Muscle layer of duodenum (tissue), 2 donors: ENCODE data around the gene AP5S1.
A peak's percentile ranks its signal among the peaks of the same experiment; 100 is the strongest.

Experiments used
- H3K27ac ChIP-seq: one replicate; pipeline ENCODE4 v1.7.0; 2013; ENCODE audit warnings: mild to moderate bottlenecking, low read length
- H3K27me3 ChIP-seq: one replicate; pipeline ENCODE4 v1.7.0; 2013; ENCODE audit warnings: low read depth, mild to moderate bottlenecking, control low read depth, low read length
- H3K36me3 ChIP-seq, 2 donors: one replicate each; pipeline ENCODE4 v1.7.0; 2013; ENCODE audit warnings: low read length in 2 of 2, control low read depth in 1 of 2, mild to moderate bottlenecking in 1 of 2; ENCODE audit not compliant: insufficient read depth in 2 of 2, control insufficient read depth in 1 of 2
- H3K4me1 ChIP-seq, 2 donors: one replicate each; pipeline ENCODE4 v1.7.0; 2013; ENCODE audit warnings: low read length in 2 of 2, mild to moderate bottlenecking in 2 of 2, control low read depth in 1 of 2, moderate library complexity in 1 of 2; ENCODE audit not compliant: insufficient read depth in 2 of 2, control insufficient read depth in 1 of 2
- H3K4me3 ChIP-seq, 2 donors: one replicate each; pipeline ENCODE4 v1.7.0; 2013; ENCODE audit warnings: low read length in 2 of 2, low read depth in 1 of 2, mild to moderate bottlenecking in 1 of 2
- H3K9me3 ChIP-seq, 2 donors: one replicate each; pipeline ENCODE4 v1.7.0; 2013; ENCODE audit warnings: low read length in 2 of 2, control low read depth in 1 of 2, mild to moderate bottlenecking in 1 of 2; ENCODE audit not compliant: control insufficient read depth in 1 of 2
- donor health status: healthy.

AP5S1 gene

DNA sequence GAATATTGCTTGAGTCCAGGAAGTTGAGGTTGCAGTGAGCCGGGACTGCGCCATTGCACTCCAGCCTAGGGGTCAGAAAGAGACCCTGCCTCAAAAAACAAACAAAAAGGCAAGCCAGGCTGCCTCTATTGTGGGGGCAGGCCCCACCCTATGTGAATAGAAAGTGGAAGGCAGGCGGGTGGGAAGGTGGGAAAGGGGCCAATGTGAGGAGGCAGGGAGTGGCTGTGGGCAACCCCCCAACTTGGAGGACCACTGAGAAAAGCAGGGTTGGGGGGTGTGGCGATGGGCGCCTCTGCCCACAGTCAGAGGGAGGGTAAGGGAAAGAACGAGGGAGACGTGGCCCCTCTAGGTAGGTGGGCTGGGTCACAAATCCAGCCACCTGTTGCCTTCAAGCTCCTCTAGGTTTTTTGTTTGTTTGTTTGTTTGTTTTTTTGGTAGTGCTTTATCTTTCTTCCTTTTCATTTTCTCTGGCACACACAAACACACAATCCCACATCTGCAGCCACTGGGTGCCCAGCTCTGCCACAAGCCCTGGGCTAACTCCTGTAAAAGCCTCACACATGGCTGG, 5.3 kb upstream of the AP5S1 start:
- Histone ChIP-seq H3K27me3 (no peaks in the 10 kb centered on the region), H3K4me3 (no peak overlapping the region), H3K36me3 (no peaks in the 10 kb centered on the region), H3K9me3 (no peaks in the 10 kb centered on the region), H3K27ac (no peak overlapping the region), H3K4me1 (peaks cover 6 to 39% of the 10 kb centered on the region in 2 donors)

DNA sequence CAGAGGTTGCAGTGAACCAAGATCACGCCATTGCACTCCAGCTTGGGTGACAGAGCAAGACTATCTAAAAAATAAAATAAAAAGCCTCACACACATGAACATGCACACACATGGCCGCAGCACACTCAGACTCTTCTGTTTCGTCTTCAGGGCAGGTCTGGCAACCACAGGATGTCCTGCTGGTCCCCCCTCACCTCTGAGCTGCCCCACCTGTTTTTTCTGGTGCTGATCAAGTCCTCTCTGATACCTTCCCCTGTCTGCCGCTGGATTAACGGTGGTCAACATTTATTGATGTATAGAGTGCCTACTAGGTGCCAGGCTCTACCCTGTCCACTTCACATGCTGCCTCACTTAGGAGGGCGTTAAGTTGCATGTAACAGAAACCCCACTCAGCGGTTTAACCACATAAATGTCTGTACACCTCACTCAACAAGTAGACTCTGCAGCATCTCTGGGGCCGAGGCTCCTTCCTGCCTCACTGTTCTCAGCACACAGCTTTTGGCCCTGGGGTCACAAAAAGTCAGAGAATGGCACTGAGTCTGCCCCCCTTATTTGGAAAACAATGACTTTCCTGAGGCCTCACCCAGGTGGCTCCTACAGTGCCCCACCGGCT, 4.5 kb upstream of the AP5S1 start:
- H3K27me3 ChIP-seq: no peaks in the 10 kb centered on the region
- H3K36me3 ChIP-seq: peaks cover 0 to 5% of the 10 kb centered on the region in 2 donors
- H3K4me1 ChIP-seq: peaks cover 6 to 36% of the 10 kb centered on the region in 2 donors
- no peaks in the 10 kb centered on the region for H3K9me3 ChIP-seq
- H3K27ac ChIP-seq: no peak overlapping the region
- no peak overlapping the region for H3K4me3 ChIP-seq

DNA sequence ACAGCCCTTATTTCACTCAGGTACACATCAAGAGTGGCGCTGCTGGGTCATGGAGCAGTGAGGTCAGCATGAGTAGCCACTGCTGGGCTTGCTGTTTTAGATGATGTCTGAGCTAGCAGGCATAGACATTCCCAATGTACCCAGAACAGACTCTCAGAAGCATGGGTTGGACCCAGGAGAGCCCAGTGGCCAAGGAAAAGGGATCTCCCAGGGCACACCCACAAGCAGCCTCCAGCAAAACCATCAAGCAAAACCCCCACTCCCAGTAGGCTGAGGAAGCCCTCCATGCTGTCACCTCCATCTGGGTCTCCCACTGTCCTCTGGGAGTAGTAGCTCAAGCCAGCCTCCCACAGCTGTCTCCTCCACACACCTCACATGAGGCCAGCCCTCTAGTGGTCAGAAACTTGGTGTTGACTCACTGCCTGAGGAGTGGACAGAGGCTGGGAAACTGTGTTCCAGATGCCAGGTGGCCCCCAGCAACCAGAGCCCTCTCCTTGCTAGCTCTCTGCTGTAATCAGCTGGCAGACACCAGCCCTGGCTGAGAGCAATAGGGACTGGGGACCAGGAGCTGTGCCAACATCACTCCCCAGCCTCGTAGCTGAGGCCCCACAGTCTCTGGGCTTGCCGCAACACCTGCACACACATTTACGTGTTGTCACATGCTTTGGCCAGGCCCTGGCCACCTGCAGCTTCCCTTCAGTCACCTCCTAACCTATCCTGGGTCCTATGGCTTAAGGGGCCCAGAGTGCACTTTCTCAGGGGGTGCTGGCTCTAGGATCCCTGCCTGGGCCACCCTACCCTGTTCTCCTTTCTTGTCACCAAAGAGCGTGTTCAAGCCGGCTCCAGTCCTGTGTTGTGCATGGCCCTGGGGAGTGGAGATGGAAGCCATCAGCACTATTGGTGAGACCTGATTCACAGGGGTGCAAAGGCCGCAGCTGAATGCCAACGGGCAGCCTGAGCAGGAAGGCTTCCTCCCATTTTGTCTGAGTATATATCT, 1.9 kb upstream of the AP5S1 start:
- Histone ChIP-seq H3K4me1 (peaks cover 5 to 31% of the 10 kb centered on the region in 2 donors), H3K4me3 (no peak overlapping the region), H3K9me3 (no peaks in the 10 kb centered on the region), H3K27me3 (no peaks in the 10 kb centered on the region), H3K36me3 (peaks cover 8 to 21% of the 10 kb centered on the region in 2 donors), H3K27ac (peak overlapping the region; percentile 1)

DNA sequence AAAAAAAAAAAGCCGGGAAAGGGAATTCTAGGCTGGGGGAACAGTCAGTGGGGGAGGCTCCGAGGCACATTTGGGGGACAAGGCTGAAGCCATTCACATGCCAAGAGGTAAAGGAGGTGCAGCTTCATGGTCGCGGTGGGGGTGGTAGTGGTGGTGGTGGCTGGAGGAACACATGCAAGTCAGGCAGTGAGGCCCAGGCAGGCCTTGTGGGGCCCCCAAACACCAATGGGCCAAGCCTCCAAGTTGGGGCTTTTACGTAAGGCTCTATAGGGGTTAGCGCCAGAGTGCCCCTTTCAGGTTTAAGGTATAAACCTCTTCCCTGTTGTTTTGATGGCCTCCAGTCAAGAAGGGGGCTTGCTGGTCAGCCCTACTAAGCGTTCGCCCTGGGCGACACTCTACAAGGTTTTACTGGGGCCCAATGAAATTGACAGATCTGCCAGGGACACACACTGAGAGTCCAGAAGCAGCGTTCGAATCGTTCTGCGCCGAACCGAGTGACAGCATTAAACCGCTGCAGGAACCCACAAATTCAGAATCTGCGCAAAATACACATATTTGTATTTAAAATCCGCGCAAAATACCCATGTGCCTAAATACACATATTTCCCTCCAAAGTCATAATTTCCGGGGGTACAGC, 818 bp upstream of the AP5S1 start:
- Histone ChIP-seq H3K4me1 (peaks cover 5 to 31% of the 10 kb centered on the region in 2 donors), H3K27ac (peak overlapping the region; percentile 99), H3K36me3 (peaks cover 16 to 32% of the 10 kb centered on the region in 2 donors), H3K9me3 (no peaks in the 10 kb centered on the region), H3K27me3 (no peaks in the 10 kb centered on the region), H3K4me3 (peak overlapping the region; percentile 88 to 91)

DNA sequence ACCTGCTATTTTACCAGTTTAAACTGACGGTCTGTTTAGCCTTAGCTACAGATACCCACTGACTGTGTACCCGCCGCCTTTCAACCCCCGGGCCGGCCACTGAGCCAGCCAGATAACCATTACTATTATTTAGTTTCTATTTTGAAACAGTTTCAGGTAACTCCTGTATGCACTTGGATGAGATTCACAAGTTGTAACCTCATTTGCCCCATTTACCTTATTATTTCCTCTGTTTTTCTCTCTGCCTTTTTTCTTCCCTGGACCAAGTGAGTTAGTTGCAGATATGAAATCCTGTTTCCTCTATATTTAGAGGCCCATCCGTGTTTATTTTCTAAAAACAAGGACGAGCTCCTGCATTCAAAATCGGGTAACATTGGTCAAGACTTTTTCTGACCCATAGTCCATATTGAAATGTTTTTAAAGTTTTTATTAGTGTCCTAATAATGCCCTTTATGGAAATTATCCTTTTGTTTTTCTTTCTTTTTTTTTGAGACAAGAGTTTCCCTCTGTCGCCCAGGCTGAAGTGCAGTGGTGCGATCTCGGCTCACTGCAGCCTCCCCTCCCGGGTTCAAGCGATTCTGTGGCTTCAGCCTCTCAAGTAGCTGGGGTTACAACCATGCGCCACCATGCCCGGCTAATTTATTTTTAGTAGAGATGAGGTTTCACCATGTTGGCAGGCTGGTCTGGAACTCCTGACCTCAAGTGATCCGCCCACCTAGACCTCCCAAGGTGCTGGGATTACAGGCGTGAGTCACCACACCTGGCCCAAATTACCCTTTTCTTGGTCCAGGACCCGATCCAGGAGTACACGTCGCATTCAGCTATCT, 767 bp downstream of the AP5S1 start:
- Histone ChIP-seq H3K9me3 (no peaks in the 10 kb centered on the region), H3K36me3 (peaks cover 26 to 47% of the 10 kb centered on the region in 2 donors), H3K4me1 (peaks cover 5 to 31% of the 10 kb centered on the region in 2 donors), H3K27ac (peak overlapping the region; percentile 99), H3K4me3 (peak overlapping the region; percentile 88 to 91), H3K27me3 (no peaks in the 10 kb centered on the region)

DNA sequence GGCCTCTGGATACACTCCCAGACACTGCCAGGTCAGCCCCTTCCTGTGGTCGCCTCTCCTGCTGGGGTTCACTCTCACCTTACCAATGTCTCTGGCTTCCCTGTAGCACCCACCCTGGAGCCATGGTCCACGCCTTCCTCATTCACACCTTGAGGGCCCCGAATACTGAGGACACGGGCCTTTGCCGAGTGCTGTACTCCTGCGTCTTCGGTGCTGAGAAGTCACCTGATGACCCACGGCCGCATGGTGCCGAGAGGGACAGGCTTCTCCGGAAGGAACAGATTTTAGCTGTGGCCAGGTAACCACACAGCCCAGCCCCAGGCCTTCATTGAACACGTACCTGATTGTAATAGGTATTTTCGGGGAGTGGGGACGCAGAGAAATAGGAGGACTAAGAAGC, 1.6 kb downstream of the AP5S1 start:
- H3K27ac ChIP-seq: no peak overlapping the region
- H3K27me3 ChIP-seq: no peaks in the 10 kb centered on the region
- peaks cover 31 to 54% of the 10 kb centered on the region in 2 donors for H3K36me3 ChIP-seq
- peaks cover 5 to 31% of the 10 kb centered on the region in 2 donors for H3K4me1 ChIP-seq
- H3K9me3 ChIP-seq: no peaks in the 10 kb centered on the region
- no peak overlapping the region for H3K4me3 ChIP-seq

DNA sequence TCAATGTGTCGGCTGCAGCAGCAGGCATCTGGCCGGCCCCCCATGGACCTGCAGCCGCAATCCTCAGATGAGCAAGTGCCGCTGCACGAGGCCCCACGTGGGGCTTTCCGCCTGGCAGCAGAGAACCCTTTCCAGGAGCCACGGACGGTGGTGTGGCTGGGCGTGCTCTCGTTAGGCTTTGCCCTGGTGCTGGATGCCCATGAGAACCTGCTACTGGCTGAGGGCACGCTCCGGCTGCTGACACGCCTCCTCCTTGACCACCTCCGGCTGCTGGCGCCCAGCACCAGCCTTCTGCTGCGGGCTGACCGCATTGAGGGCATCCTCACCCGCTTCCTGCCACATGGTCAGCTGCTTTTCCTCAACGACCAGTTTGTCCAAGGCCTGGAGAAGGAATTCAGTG, 3.5 kb downstream of the AP5S1 start:
- H3K9me3 ChIP-seq: no peaks in the 10 kb centered on the region
- peaks cover 5 to 23% of the 10 kb centered on the region in 2 donors for H3K4me1 ChIP-seq
- H3K27me3 ChIP-seq: no peaks in the 10 kb centered on the region
- no peak overlapping the region for H3K4me3 ChIP-seq
- H3K27ac ChIP-seq: no peak overlapping the region
- peaks cover 31 to 65% of the 10 kb centered on the region in 2 donors for H3K36me3 ChIP-seq

DNA sequence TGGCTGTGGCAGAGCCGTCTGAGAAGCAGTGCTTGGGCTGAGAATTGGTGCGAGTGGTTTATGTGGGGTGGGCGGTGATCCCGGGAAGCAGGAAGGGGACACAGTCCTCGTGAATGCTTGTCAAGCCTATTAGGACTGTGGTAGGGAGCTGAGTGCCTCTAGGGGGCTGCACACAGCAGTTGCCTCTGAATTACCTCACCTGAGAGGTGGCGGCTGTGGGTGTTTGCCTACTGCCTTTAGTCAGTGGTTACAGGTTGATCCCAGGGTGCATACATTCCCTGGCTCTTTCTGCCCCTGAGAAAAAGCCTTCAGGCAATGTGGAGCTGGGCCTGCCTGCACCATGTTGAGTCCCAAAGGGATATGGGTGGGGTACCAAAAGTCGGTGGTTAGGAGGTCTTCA, 5.2 kb downstream of the AP5S1 start:
- peaks cover 5 to 12% of the 10 kb centered on the region in 2 donors for H3K4me1 ChIP-seq
- no peaks in the 10 kb centered on the region for H3K9me3 ChIP-seq
- H3K4me3 ChIP-seq: no peak overlapping the region
- no peak overlapping the region for H3K27ac ChIP-seq
- no peaks in the 10 kb centered on the region for H3K27me3 ChIP-seq
- peaks cover 31 to 61% of the 10 kb centered on the region in 2 donors for H3K36me3 ChIP-seq

DNA sequence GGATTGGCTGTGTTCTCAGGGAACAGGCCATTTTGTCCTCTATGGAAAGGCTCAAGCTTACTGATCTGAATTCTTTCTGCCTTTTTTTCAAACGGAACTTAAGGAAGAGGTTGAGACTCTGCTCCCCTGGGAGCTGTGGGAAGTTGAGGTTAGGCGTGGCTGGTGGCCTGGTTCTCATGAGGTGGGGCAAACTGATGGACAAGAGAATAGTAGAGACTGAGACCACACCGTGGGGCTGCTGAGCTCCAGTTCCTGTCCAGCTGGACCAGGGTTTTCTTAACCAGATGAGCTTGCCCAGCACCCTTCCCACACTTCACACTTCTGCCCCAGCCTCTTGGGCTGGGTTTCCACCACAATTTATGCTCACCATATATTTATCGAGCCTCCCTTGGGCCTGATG, 6.1 kb downstream of the AP5S1 start:
- Histone ChIP-seq H3K36me3 (peaks cover 31 to 60% of the 10 kb centered on the region in 2 donors), H3K27me3 (no peaks in the 10 kb centered on the region), H3K4me1 (peaks cover 1 to 7% of the 10 kb centered on the region in 2 donors), H3K9me3 (no peaks in the 10 kb centered on the region), H3K27ac (no peak overlapping the region), H3K4me3 (no peak overlapping the region)

DNA sequence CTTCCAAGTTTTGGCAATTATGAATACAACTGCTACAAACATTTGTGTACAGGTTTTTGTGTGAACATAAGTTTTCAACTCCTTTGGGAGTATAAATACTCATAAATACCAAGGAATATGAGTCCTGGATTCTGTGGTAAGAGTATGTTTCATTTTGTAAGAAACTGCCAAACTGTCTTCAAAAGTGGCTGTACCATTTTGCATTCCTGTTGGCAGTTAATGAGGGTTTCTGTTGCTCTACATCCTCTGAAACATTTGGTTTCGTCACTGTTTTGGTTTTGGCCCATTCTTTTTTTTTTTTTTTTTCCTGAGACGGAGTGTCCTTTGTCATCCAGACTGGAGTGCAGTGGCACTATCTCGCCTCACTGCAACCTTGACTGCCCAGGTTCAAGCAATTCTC, 8.5 kb downstream of the AP5S1 start:
- Histone ChIP-seq H3K4me3 (no peak overlapping the region), H3K4me1 (no peaks in the 10 kb centered on the region), H3K27me3 (no peaks in the 10 kb centered on the region), H3K36me3 (peaks cover 20 to 41% of the 10 kb centered on the region in 2 donors), H3K9me3 (no peaks in the 10 kb centered on the region), H3K27ac (no peak overlapping the region)
